SKM-1 (cell line): ENCODE results near the gene CDC25B.
"Not testable (repeated sequence)": the region's sequence is repeated elsewhere in the genome, so short reads cannot be mapped to it uniquely, and the experiment has no call there.

Experiments
- DNase-seq: peaks from one replicate; lab custom pipeline; 2025; ENCODE audit not compliant: unreplicated experiment; lab: John Stamatoyannopoulos, UW

Gene CDC25B

GRCh38 chr20:3784216-3784853, 11.8 kb upstream of the CDC25B start:
- no peak for DNase-seq

GRCh38 chr20:3784863-3785239, 11.3 kb upstream of the CDC25B start:
- DNase-seq = no peak

- DNase-seq = no peak
Measured at GRCh38 chr20:3785240-3786125, 10.6 kb upstream of the CDC25B start.

- no peak for DNase-seq
Measured at GRCh38 chr20:3786126-3786484, 10.0 kb upstream of the CDC25B start.

GRCh38 chr20:3786665-3787323, 9.3 kb upstream of the CDC25B start, which contains the start of gene CENPB:
Gene CENPB (minus strand): TSS chr20:3786740. CDS start chr20:3786483, 257 bp downstream.
- DNase-seq = no peak

- no peak for DNase-seq
Measured at GRCh38 chr20:3787324-3788014, 8.6 kb upstream of the CDC25B start.

- DNase-seq = no peak
Measured at GRCh38 chr20:3788685-3789155, 7.4 kb upstream of the CDC25B start.

- DNase-seq = not testable (repeated sequence)
Measured at GRCh38 chr20:3789201-3789600, 6.9 kb upstream of the CDC25B start.

GRCh38 chr20:3794168-3794567, 1.9 kb upstream of the CDC25B start:
- not testable (repeated sequence) for DNase-seq

- DNase-seq = no peak
Measured at GRCh38 chr20:3794701-3795420, 1.2 kb upstream of the CDC25B start.

GRCh38 chr20:3796477-3797225, 541 bp downstream of the CDC25B start:
- DNase-seq = no peak

GRCh38 chr20:3797226-3797545, 1.1 kb downstream of the CDC25B start:
- no peak for DNase-seq

- no peak for DNase-seq
Measured at GRCh38 chr20:3797592-3798372, 1.7 kb downstream of the CDC25B start.

- no peak for DNase-seq
Measured at GRCh38 chr20:3798373-3798768, 2.3 kb downstream of the CDC25B start.

- DNase-seq = no peak
Measured at GRCh38 chr20:3798908-3799248, 2.8 kb downstream of the CDC25B start.

GRCh38 chr20:3800256-3800877, 4.3 kb downstream of the CDC25B start:
- DNase-seq = no peak

GRCh38 chr20:3800878-3801260, 4.8 kb downstream of the CDC25B start:
- no peak for DNase-seq

GRCh38 chr20:3801299-3801698, 5.2 kb downstream of the CDC25B start:
- DNase-seq = no peak

- DNase-seq = no peak
Measured at GRCh38 chr20:3801846-3802245, 5.7 kb downstream of the CDC25B start.
